Islet of Langerhans (tissue), 1 donor: ENCODE data around the gene HS1BP3.

Experiments used
- FAIRE-seq: peaks from one replicate; lab custom pipeline; 2011; peaks lifted over from hg19 to GRCh38; lab: Jason Lieb, UNC

Gene HS1BP3

DNA sequence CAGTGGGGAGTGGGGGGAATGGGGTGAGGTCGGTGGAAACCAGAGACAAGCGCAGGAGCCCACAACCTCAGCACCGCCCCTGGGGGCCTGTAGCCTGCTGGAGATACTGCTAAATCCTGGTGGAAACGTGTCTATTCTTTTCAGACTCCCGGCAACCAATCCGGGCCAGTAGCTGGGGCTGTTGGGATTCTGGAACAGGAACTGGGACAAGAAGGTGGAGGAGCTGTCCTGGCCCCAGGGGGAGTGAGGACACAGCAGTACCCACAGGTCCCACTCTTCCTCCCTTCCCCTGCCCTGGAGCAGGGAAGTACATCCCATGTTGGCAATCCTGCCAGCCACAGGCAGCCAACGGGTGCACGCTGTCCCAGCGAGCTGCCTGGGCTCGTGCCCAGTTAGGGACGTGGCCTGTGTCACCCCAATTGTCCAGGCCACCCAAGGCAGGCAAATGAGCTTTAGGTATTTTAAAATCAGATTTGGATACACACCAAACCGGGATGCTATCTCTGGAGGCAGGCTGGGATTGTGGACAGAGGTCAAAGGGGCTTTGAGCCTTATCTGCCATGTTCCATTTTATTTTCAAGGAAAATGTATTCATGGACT lies 51.8 kb downstream of the HS1BP3 start:
- FAIRE-seq: no peak

DNA sequence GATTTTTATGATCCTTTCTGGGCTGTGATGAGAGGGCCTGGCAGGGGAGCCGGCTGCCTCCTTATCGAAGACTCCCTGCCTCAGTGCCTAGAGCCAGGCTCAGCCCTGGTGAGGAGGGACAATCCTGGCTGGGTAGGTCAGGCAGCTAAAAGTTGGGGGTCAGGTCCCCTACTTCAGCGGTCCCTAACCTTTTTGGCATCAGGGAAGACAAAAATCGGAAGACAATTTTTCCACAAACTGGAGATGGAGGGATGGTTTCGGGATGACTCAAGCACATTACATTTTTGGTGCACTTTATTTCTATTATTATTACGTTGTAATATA lies 53.1 kb downstream of the HS1BP3 start:
- no peak for FAIRE-seq

DNA sequence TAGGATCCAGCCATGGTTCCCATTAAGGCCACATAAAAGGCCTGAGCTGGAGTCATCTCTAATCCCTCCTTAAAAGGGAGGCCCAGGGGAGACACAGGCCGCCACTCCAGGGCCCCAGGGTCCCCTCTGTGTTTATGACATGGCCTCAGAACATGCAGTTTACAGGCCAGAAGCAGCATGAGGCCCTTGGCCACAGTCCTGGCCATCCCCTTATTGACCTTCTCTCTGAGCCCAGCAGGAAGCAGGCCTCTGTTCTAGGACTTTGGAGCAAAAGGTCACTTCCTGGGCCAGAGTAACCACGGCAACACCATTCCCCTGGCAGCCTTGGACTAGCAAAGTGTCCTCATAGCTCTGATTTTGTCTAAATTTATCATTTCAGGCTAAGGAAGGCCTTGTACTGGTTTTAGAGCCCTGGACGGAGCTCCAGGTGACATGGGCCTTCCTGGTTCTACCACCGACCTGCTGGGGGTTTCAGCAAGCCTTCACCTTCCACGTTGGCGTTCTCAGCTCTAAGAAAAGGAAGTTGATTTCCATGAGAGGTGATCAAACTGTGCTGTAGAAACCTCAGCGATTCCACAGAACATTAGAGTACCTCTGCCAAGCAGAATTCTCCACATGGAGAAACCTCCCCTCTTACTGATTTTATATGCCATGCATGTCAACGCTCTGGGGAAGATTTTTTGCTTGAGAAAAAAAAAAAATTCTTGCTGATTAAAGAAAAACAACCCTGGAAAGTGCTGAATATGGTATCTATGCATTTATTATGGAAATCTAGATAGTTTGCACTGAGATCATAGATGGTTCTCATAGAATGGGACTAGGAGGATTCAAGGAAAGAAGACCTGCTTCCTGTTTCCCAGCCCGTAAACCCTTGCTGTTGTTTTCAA lies 53.7 kb downstream of the HS1BP3 start:
- FAIRE-seq: no peak

DNA sequence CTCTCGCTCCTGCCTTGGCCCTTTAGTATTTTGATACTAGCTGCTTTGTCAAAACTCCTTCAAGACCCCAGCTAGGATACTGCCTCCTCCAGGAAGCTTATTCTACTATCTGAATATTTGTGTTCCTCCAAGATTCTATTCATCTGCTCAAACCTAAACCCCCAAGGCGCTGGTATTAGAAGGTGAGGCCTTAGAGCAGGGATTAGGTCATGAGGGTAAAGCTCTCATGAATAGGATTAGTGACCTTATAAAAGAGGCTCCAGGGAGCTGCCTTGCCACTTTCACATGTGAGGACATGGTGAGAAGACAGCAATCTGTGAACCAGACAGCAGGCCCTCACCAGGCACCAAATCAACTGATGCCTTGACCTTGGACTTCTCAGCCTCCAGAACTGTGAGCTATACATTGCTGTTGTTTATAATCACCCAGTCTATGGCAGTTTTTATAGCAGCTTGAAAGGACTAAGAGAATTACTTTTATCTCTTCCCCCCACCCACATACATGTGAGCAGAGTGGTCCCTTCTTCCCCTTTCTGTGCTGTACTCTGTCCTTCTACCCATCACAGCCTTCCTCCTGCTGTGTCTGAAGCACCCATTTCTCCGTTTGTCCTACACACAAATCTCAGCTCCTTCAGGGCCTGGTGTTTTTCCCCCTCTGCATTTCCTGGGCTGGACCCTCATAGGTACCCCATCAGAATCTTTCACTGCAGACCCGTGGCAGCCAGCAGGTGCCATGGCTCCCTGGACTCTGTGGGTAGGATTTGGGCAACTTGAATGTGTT lies 54.5 kb downstream of the HS1BP3 start:
- no peak for FAIRE-seq

DNA sequence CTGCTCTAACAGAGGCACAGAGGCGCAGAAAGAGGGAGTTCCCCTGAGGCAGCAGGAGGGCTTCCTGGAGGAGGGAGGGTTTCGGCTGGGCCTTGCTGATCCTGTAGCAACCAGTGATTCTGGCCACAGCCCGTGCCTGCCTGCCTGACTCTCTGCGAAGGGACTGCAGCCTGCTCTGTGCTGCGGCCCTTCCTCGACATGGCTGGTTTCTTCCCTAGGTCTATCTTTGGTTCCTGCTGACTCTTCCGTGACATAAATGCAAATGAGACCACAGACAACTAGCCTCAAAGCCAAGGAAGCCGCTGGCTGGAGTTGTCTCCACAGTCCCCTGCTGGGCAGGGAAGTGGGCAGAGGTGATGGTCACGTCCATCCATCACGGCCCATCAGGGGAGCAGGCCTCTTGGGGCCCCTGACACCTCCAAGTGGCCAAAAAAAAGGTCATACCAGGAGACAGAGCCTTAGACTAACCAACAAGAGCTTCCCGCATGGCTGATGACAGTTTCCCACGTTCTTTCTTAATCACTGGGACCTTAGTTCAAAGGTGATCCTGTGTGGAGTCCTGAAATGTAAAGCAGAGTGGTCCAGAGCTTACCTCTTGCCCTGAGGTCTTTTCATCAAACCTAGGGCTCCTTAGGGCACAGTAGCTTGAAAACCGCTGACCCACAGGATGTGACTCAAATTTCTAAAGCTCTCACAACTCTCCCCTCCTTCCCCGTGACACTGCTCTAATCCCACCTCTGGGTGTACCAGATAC lies 55.3 kb downstream of the HS1BP3 start:
- FAIRE-seq: no peak

DNA sequence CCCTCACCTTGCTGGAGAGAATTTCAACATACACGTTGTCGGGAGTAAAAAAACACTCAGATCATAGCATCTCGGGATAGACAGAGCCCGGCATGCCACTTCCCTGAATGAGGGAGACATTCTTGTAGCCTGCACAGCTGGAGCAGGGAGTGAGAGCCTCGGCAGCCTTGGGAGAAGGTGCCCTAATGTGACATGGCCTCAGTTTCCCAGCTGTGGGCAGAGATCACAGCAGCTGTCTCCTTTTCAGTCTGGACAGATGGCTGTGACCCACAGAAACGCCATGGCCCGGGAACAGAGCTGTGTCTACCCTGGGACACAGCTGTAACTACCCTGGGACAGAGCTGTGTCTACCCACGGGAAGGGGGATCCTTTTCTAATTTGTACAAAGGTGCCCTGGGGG lies 55.9 kb downstream of the HS1BP3 start:
- FAIRE-seq: no peak

DNA sequence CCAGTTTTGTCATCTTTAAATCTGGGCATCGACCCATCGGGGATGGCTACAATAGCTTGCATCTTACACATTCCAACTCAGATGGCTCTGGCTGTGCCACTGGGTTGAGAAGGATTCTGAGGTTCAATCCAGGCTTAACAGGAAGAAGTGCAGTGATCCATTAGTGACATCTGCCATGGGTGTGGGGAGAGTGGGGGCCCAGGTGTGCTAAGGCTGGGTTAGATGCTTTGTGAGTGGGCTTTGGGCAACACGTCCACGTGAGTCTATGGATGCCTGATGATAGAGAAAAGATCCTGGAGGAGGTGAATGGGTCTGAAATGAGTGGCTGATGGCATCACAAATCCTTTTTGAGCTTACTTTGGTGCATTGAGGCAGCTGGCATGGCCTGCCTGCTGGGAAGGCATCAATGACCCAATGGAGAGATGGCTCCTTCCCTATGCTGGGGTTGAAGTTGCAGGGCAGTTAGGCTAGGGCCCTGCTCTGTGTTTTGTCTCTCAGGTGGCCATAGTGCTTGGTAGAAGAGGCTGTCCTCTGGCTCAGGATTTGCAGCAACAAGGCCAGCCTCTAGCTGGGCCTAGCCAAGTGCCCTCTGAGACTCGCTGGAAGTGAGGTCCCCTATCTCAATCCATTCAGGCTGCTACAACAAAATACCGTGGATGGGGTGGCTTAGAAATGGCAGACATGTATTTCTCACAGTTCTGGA lies 56.7 kb downstream of the HS1BP3 start:
- no peak for FAIRE-seq

DNA sequence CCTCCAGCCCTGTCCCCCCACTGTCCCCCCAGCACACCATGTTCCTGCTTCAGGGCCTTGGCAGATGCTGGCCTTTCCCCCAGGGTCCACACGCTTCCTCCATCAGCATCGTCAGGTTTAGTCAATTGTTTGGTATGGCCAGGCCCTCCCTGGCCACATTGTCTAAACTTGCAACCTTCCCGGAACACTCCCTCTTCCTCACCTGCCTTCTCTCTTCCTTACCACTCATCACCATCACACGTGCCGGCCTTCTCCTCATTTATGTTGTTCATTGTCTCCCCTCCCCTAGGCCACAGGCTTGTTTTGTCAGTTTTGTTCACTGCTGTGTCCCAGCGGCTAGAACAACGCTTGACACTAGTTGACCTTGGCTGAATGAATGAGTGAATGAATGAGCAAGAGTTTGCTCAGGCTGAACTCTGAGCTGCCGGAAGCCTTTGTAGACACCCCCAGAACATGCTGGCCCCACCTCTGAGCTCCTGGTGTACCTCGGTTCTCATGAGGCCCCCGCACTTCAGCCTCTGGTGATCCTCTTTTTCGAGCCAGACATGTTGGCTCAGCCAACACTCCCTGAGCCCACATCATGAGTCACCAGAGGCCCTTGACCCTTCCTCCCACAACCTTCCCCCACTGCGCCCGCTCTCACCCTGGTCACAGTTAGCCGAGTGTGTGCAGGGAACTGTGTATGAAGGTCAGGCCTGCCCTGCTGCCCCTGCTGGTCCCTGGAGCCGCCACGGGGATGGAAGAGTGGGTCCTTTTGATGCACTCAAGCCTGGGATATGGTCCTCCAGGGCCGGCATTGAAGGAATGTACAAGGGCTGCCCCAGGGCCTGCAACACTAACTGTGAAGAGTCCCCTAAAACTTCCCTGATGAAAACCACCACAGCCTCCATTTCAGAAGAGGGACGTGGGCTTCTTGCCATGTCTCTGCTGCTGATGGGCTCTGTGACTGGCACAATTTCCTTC lies 57.5 kb downstream of the HS1BP3 start:
- no peak for FAIRE-seq

DNA sequence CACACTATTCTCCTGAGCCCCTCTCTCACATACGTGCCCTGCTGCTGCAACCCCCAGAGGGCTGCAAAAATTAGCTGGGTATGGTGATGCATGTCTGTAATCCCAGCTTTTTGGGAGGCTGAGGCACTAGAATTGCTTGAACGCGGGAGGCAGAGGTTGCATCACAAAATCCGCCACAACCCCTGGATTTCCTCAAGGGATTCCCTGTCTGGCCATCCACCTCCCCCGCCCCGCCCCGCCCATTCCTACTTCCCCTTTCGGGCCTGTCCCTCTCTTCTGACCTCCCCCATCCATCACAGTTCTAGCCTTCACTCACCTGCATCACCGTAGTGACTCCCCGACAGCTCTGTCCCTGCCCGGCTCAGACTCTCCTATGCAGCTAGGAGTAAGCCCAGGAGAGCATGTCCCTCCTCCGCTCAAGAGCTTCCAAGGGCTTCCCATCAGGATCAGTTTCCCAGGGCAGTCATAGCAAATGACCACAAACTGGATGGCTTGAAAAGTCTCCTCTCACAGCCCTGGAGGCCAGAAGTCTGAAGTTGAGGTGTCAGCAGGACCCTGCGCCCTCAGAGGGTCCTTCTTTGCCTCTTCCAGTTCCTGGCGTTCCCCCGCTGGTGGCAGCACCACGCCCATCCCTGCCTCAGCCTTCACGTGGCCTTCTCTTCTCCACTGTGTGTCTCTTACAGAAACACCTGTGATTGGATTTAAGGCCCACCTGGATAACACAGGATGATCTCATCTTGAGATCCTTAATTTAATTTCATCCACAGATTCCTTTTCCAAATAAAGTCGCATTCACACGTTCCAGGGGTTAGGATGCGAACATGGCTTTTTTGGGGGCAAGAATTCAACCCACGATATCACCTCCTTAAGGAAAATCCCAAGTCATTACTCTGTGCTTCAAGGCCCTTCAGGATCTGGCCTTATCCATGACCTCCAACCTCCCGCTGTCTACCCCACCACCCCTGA lies 58.5 kb downstream of the HS1BP3 start:
- FAIRE-seq: no peak

DNA sequence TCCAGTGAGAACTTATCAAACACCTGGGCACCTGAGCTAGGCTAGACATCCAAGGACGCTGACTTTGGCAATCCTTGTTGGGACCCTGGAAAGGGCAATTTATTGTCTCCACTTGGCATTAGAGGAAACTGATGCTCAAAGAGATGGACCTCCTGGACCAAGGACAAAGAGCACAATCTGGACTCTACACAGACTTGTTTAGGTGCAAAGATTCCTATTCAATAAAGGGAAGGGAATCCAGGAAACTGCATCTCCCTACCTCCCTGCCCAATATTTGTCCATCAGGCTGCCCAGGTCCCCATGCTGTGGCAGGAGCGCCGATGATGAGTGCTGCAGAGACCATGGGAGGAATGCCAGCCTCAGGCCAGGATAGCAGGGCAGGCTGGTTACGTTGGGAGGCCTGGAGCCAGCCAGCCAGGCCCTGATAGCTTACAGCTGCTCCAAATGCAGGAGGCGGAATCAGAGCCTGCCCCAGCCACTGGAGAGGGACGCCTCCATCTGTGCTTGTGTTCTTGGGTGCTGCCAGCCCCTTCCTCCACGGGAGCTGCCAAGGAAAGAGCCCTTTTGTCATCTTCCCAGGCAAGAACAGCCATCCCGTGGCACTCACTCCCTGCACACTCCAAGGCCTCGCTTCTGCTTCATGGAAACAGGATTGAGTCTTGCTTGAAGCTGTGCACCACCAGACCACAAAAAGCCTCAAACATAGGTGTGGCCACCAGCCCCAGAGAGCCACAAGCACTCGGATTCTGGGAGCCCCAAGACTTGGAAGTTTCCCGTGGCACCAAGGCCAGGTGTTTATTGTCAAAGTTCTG lies 60.0 kb downstream of the HS1BP3 start:
- no peak for FAIRE-seq

DNA sequence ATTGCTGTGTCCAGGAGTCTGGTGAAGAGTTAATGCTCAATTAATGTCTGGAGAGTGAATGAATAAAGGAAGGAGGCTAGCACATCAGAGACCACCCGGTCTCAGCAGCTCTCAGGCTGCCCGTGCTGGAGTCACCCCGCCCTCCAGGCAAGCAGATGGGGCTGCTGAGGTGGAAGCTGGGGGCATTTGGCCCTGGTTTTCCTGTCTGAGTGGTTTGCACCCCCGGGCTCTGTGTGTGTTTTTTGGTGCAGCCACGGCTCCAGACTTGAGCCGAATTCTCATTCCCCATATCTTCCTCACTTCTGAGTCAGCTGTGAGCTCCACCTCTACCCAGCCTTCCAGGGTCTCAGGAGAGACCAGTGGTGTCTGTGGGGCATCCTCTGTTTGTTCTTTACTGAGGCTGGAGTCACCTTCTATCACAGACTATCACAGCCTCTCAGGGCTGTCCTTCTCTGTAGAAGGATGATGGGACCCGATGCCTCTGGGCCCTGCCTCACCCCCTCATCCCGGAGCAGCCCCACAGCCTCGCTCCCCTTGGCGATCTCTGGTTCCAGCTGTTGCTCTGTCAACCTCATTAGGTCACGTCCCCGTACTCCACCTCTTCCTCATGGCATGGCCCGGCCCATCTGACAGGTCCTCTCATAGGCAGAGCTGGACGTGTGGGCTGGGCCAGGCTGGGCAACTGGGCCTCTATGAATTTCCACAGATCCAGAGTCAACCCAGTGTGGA lies 60.8 kb downstream of the HS1BP3 start:
- FAIRE-seq: no peak

DNA sequence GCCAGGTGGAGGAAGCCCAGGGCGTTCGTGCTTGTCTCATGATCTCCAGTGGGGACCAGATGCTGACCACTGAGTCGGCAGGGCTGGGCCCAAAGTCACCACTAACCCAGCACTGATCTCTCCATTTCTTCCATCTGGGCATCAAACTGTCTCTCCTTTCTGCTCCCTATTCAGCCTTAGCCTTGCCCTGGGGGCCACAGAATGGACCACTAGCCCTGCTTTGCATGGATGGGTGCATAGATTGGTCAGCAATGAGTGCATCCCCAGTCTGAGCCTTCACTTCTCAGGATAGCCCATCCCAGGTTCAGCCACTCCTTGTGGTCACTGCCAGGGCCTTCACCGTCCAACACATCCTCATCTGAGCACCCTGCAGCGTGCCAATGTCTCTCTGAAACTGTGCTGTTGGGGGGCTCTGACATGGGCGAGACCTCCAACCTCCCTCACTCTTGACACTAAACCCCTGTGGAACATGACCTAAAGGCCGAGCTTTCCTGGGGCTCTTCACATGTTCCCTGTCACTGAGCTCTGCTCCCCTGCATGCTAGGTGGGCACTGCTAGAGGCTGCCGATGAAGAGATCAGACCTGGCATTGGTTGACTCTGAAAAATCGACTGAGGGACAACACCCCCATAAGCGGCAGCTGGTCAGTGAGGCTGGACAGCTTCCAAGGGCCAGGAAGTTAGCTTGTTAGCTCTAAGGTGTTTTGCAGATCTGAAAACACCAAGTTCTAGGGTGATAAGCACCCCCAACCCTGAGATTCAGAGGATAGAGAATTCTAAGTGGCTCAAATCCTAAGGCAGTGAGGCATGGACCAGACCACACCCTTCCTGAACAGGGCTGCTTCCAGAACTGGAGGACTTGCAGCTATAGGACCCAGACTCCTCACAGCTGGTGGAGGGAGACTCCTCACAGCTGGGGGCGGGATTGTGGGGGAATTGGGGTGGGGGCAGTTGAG lies 61.7 kb downstream of the HS1BP3 start:
- no peak for FAIRE-seq

DNA sequence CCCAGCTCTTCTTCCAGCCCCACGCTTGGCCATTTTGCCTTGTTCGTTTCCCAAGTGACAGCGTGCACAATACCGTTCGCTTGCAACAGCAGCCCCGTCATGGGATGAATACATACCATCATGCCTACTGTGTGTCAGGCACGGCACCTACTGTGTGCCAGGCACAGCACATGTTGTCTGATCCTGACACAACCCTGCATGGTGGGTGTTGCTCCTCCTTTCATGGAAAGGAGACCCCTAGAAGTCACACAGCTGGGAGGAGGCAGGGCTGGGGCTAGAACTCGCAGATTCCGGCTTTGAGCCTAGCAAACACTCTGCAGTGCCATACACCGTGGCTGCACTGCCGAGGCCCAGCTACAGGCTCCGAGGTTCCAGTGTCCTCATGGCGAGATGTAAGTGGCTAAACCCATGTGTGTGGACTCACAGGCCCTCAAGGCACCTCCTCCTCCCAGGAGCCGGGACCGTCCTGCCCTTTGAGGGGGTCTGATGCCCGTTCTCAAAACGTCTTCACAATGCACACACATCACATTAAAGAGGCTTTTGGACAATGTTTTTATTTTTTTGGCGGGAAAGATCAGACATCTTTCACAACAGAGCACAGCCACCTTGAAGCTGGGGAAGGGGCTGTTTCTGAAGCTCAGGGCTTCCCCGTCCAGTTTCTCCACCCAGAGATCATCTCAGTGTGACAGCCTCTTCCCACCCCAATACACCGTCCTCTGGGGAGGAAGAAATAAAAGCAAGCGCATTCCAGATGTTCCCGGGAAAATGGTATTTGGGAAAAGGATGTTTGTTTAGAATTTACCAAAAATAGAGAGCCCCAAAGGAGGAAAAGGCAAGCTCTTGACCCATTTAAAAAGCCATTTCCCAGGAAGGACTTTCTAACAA lies 64.9 kb downstream of the HS1BP3 start:
- FAIRE-seq: no peak

DNA sequence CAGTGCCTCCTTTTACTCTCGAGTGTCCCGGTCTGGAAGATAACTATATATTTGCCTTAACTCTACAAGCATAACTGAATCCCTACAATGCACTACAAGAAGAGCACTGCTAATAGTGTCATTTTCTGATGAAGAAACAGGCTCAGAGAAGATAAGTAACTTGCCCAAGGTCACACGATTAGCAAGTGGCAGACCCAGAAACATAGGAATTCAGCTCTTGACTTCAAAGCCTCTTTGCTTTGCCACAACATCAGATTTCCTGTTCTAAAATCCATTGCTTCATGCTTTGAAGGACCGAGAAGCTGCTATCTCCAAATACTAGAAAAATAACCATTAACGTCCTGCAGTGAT lies 65.6 kb downstream of the HS1BP3 start:
- FAIRE-seq: no peak

DNA sequence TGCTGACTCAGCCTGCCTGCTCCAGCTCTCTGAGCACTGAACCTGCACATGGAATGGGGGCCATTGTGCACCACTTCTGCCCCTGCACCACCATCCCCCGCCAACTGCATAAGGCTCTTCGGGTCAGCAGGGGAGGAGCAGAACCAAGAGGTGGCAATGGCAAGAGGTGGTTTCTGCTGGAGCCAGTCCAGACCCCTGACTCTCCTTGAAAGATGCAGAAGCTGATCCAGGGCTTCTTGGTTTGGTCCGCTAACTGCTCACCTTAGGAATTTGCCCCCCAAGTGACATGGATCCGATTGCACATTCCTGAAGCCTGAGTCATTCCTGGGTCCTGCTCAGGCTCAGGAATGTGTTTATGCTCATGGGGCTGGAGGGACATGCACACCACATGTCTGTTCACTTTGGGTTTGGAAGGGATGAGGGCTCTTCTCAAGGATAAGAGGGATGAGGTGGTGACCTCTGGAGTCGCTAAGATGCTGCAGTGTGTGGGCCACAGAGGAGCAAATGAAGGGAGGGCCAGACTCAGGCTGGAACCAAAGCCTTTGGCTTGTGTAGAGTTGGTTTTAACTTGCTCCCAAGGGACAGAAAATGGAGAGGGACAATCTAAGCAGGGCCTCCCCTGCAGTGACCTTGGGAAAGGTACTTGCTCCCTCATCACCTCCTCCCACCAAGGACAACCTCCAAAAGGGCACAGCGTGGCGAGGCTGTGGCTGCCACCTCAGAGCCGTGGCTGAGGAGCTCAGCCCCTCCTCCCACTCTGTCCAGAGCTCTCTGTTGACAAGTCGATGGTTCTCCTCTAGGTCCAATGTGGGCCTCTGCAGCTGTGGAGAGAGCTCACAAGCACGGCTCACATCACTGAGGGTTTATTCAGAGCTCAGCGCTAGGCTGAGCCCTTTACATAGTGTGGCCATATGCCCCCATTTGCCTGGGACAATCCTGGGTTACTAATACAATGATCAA lies 66.2 kb downstream of the HS1BP3 start:
- FAIRE-seq: no peak
